Epithelial cell of proximal tubule (primary cell): ENCODE data around the gene AHCYL2. TPM values are rescaled to one million over a fixed set of nuclear protein-coding genes. Genes with fewer than 3 reads are reported as not detected.
"Not testable (repeated sequence)": the region's sequence is repeated elsewhere in the genome, so short reads cannot be mapped to it uniquely, and the experiment has no call there.

Experiments used
- DNase-seq: peaks from one replicate; pipeline ENCODE4 v3.0.0-alpha.2; 2011; ENCODE audit warnings: low read depth
- H3K4me3 ChIP-seq: 2 replicates; pipeline ENCODE4 v1.5.1; 2011; ENCODE audit warnings: low read depth, mild to moderate bottlenecking, low read length
- total RNA-seq: library from RNA; depleted of rRNA; stranded (reverse); fragments of >200 nt; gene quantifications from 2 replicates; pipeline ENCODE4 v1.2.3, GENCODE V29; 2015
- TF ChIP-seq, protein P1 (sequence below): conservative IDR thresholded peaks from 2 replicates; pipeline ENCODE4 v1.5.1; 2012; ENCODE audit warnings: low read depth, mild to moderate bottlenecking, low read length

The AHCYL2 gene
- total RNA-seq, 1 donor from 2014 or later, result 7.0 TPM

DNA sequence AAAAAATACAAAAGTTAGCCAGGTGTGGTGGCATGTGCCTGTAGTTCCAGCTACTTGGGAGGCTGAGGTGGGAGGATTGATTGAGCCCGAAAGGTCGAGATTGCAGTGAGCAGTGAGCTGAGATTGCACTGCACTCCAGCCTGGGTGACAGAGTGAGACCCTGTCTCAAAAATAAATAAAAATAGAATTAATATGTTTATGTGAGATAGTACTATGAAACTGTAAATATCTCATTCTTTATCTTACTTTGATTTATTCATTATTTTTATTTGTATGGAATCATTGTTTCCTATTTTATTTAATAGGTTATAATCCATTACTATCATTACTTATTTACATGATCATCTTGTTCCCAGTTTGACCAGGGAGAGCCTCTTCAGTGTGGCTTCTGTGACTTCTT is 168.4 kb downstream of the AHCYL2 start:
- H3K4me3 ChIP-seq, result no peak overlapping the region
- DNase-seq, result no peak
- TF ChIP-seq, protein P1, sequence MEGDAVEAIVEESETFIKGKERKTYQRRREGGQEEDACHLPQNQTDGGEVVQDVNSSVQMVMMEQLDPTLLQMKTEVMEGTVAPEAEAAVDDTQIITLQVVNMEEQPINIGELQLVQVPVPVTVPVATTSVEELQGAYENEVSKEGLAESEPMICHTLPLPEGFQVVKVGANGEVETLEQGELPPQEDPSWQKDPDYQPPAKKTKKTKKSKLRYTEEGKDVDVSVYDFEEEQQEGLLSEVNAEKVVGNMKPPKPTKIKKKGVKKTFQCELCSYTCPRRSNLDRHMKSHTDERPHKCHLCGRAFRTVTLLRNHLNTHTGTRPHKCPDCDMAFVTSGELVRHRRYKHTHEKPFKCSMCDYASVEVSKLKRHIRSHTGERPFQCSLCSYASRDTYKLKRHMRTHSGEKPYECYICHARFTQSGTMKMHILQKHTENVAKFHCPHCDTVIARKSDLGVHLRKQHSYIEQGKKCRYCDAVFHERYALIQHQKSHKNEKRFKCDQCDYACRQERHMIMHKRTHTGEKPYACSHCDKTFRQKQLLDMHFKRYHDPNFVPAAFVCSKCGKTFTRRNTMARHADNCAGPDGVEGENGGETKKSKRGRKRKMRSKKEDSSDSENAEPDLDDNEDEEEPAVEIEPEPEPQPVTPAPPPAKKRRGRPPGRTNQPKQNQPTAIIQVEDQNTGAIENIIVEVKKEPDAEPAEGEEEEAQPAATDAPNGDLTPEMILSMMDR, result no peak

DNA sequence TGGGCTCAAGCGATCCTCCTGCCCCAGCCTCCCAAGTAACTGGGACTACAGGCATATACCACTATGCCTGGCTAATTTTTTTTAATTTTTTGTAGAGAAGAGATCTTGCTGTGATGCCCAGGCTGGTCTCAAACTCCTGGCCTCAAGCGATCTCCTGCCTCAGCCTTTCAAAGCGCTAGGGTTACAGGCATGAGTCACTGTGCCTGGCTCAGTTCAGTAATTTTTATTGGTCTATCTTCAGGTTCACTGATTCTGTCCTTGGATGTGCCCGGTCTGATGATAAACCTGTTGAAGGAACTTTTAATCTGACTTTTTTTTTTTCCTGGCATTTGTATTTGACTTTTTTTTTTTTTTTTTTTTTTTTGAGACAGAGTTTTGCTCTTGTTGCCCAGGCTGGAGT is 169.3 kb downstream of the AHCYL2 start:
- H3K4me3 ChIP-seq, result no peak overlapping the region
- DNase-seq, result peak; percentile 69
- TF ChIP-seq, protein P1, result no peak

DNA sequence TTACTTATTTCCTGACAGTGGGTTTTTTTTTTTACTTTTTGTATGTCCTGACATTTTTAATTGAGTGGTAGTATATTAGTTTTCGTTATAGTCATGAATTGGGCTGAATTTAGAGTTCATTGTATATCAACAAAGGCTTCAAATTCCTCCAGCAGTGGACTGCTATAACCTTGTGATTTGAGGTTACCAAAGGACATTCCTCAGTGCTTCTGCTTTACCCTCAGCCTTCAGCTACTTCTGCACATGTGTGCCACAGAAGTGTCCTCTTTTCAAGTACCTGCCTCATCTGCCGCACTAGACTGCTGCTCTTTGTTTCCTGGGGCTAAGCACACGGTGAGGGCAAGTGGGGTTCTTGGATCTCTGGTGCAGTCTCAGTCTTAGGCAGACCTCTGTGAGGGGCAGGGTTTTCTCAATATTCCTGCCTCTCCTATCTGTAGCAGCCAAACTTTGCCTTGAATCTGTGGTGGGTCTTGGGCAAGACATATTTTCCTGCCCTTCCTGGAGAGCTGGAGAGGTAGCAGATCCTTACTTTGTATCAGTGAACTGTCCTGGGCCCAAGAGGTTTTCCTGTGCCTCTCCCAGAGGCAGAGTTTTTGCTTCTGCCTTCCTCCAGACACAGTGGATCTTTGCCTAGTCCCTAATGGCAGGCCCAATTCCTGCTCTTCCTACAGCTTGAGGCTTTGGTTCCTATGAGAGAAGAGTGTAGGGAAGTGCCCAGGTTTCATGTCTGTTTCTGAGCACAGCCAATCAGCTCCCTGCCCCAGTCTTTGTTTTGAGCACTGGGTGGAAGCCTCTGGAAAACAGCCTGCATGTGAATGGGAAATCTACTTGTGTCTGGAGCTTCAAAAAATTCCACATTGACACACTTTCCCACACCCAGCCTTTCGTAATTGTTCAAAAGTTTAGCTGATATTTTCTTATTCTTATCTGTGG is 170.4 kb downstream of the AHCYL2 start:
- DNase-seq, result no peak
- TF ChIP-seq, protein P1, result no peak
- H3K4me3 ChIP-seq, result no peak overlapping the region

DNA sequence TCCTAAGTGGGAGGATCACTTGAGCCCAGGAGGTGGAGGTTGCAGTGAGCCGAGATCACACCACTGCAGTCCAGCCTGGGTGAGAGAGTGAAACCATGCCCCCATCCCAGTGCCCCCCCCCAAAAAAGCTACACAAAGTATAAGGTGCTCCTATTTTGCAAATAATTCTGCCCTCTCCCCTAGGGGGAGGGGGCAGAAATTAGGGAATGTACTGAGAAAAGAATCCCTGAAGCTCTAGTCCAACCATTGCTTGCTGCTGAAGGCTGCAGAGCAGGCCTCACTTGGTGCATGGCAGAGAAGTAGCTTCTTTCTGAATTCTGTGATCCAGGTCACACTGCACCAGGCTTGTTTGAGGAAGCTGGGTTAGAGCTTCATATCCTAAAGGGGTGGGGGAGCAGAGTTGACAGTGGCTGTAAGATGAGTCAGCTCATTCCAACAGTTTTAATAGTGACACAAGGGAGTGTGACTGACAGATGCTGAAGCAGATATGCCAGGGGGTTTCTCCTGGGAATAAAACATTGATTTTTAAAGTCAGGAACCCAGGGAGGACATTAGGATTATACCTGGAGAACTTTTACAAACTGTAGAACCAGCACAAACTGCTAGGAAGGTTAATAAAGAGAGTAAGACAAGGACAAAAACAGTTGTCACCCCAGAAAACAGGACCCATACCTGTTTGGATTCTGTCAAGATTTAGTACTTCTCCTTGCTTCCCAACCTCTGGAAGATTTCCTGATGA is 176.6 kb downstream of the AHCYL2 start:
- H3K4me3 ChIP-seq, result no peak overlapping the region
- DNase-seq, result no peak
- TF ChIP-seq, protein P1, result no peak

DNA sequence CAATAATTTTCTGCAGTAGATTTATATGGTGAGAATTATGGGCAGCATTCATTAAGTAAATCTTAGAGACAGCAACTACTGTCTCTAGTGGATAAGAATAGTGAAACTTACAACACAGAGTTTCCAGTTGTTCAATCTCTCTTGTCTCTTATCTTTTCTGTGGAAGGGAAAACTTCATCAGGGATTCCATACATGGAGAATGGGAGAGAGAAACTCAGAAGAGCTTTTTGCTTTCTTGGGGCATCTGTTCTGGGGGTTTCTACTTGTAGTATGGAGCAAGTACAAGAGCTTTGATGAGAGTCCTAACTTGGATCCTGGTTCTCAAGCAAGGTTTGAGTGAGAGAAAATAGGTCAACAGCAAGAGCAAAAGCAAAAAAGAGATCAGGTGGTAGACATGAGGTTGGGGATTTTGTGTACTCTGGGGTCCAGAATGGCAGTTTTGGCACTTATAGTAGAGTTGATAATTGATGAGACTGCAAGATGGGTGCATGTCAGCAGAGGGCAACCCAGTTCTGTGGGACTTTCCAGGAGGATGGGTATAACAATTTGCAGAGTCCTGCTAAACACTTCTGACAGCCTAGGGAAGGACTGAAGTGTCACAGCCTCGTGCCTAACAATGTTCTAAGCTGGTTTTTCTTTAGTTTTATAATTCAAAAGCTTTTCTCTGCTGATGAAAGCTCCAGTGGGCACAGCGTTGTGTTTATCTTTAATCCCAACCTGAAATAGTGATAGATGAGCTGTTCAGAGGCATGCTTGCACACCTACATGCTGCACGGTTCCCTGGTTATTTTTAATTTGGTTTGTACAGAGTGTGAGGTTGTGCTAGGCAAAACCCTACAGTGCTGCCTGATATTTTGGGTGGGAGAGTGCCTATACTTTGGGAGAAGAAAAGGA is 177.4 kb downstream of the AHCYL2 start:
- DNase-seq, result no peak
- TF ChIP-seq, protein P1, result peak; percentile 33
- H3K4me3 ChIP-seq, result no peak overlapping the region

DNA sequence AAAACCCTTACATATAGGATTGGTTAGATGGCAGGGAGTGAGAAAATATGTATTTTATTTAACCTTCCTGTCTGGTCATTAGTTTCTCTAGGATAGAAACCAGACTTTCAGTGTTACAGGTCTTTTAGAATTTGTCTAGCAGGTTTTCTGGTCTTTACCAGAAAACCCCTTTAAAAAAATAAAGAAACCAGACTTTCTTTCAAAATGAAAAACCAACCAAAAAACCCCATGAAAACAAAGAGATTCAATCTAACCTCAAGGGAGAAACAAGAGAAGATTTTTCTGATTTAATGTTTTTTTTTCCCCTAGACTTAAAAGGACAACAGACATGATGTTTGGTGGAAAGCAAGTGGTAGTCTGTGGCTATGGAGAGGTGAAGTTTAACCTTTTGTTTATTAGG is 180.7 kb downstream of the AHCYL2 start:
- no peak for DNase-seq

DNA sequence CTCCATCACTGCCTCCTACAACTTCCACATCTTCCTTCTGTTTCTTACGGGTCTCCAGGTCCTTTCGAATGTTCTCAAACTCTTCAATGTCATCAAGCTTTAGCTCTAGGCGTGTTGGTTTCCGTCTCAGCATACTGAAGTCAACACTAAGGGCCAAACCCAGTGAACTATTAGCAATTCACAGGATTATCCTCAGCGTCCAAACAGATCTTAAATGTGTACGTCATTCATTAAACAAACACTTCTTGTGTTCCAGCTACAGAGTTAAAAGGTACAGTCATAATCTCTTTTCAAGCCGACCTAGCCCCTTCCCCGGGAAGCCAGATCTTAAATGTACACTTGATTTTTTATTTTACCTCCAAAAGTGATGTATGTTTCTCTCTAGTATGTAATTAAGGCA is 185.4 kb downstream of the AHCYL2 start:
- H3K4me3 ChIP-seq, DNase-seq: not testable (repeated sequence)

More for the DNA sequence above, 180.7 kb downstream of the AHCYL2 start:
- TF ChIP-seq, protein P1, result no peak
- no peak overlapping the region for H3K4me3 ChIP-seq
